Daoy (cell line): ENCODE data around the gene TXNRD3. TPM values are rescaled to one million over a fixed set of nuclear protein-coding genes. Genes with fewer than 3 reads are reported as not detected.

ENCODE experiments used
- total RNA-seq: library from RNA; depleted of rRNA; stranded (reverse); fragments of >200 nt; shearing (Covaris generic); gene quantifications from 2 replicates; pipeline ENCODE4 v1.2.3, GENCODE V29; 2014; rRNA removed

TXNRD3 gene
- total RNA-seq, 1 experiment from 2014 or later: 4.6 TPM

Other genes with a start within 250 kb of the TXNRD3 start
- gene ZXDC, start 179.2 kb downstream of the TXNRD3 start, total RNA-seq: 8.7 and 10.0 TPM in 2 replicates
- gene UROC1, start 137.4 kb downstream of the TXNRD3 start, total RNA-seq: not detected in 2 replicates
- not detected in 2 replicates for gene CHST13, start 131.0 kb downstream of the TXNRD3 start, total RNA-seq
- gene C3orf22, start 96.2 kb downstream of the TXNRD3 start, total RNA-seq: not detected in 2 replicates
- 14.8 and 19.8 TPM in 2 replicates for gene CHCHD6, start 49.1 kb upstream of the TXNRD3 start, total RNA-seq